IPS DF 4.7 (cell line): ENCODE results near the gene CFD.
"Not testable (repeated sequence)": the region's sequence is repeated elsewhere in the genome, so short reads cannot be mapped to it uniquely, and the experiment has no call there.

Source experiments
- DNase-seq: peaks from one replicate; pipeline ENCODE4 v3.0.0-alpha.2; 2013; ENCODE audit warnings: low spot score; ENCODE audit errors: extremely low read depth

The CFD gene

GRCh38 chr19:888581-889385, 29.3 kb downstream of the CFD start:
- no peak for DNase-seq

GRCh38 chr19:889662-890295, 30.3 kb downstream of the CFD start:
- DNase-seq: no peak

GRCh38 chr19:890831-891230, 31.4 kb downstream of the CFD start:
- DNase-seq: no peak

- DNase-seq: not testable (repeated sequence)
These were observed 32.1 kb downstream of the CFD start for GRCh38 chr19:891421-892200.

GRCh38 chr19:892243-892893, 32.9 kb downstream of the CFD start:
- DNase-seq: no peak

- no peak for DNase-seq
These were observed 33.6 kb downstream of the CFD start, which contains the start of the genes MED16 and RNU6-9 for GRCh38 chr19:892894-893689. TSS of gene MED16 (minus strand) at chr19:893187. CDS start at chr19:891131, 2,056 bp downstream. TSS of gene RNU6-9 (plus strand) at chr19:893484.

GRCh38 chr19:896434-896833, 37.0 kb downstream of the CFD start:
- no peak for DNase-seq

GRCh38 chr19:896999-897398, 37.5 kb downstream of the CFD start:
- no peak for DNase-seq

GRCh38 chr19:897442-898039, 38.1 kb downstream of the CFD start:
- DNase-seq: no peak

GRCh38 chr19:898663-899062, 39.2 kb downstream of the CFD start:
- no peak for DNase-seq

- no peak for DNase-seq
These were observed 40.0 kb downstream of the CFD start for GRCh38 chr19:899336-900042.

GRCh38 chr19:900043-900301, 40.5 kb downstream of the CFD start:
- DNase-seq: no peak

- no peak for DNase-seq
These were observed 41.0 kb downstream of the CFD start for GRCh38 chr19:900302-901111.

GRCh38 chr19:901216-902092, 42.0 kb downstream of the CFD start:
- no peak for DNase-seq

- no peak for DNase-seq
These were observed 42.6 kb downstream of the CFD start for GRCh38 chr19:902093-902370.

GRCh38 chr19:902446-903226, 43.2 kb downstream of the CFD start:
- DNase-seq: no peak

- no peak for DNase-seq
These were observed 43.9 kb downstream of the CFD start for GRCh38 chr19:903266-903797.
